ENCODE measurements around the gene ATP2B2.

GRCh38 chr3:10303105-10303504 is 202.3 kb downstream of the ATP2B2 start:
- TF ChIP-seq, protein P1, sequence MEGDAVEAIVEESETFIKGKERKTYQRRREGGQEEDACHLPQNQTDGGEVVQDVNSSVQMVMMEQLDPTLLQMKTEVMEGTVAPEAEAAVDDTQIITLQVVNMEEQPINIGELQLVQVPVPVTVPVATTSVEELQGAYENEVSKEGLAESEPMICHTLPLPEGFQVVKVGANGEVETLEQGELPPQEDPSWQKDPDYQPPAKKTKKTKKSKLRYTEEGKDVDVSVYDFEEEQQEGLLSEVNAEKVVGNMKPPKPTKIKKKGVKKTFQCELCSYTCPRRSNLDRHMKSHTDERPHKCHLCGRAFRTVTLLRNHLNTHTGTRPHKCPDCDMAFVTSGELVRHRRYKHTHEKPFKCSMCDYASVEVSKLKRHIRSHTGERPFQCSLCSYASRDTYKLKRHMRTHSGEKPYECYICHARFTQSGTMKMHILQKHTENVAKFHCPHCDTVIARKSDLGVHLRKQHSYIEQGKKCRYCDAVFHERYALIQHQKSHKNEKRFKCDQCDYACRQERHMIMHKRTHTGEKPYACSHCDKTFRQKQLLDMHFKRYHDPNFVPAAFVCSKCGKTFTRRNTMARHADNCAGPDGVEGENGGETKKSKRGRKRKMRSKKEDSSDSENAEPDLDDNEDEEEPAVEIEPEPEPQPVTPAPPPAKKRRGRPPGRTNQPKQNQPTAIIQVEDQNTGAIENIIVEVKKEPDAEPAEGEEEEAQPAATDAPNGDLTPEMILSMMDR (conservative IDR thresholded peaks at IDR 0.05; ENCODE audit: low read length) = no peak
- no peak for TF ChIP-seq EZH2phosphoT487 (IDR thresholded peaks at IDR 0.05; ENCODE audit: borderline replicate concordance, low read depth, low read length)
